H1 (cell line): Measurements from ENCODE around the gene RGR. TPM values are rescaled to one million over a fixed set of nuclear protein-coding genes. Genes with fewer than 3 reads are reported as not detected.

Experiments
- E2F6 ChIP-seq: IDR thresholded peaks from 2 replicates; pipeline ENCODE4 v1.6.1; 2012; ENCODE audit warnings: inconsistent platforms
- FOSL1 ChIP-seq: IDR thresholded peaks from 2 replicates; pipeline ENCODE4 v1.6.1; 2011; ENCODE audit warnings: mild to moderate bottlenecking, low read depth, low read length, moderate library complexity; ENCODE audit not compliant: insufficient read depth
- RFX5 ChIP-seq: IDR thresholded peaks from 2 replicates; pipeline ENCODE4 v1.6.1; 2011; ENCODE audit warnings: low read depth, low read length, improper control_type of control experiment, borderline replicate concordance
- YY1 ChIP-seq: IDR thresholded peaks from 2 replicates; pipeline ENCODE4 v1.6.1; 2011; ENCODE audit warnings: low read depth, mild to moderate bottlenecking, low read length
- polyA plus RNA-seq, 7 experiments: library from polyadenylated mRNA; depleted of rRNA in 3 of 7; stranded (reverse) in 5 of 7; unstranded in 2 of 7; fragments of >200 nt in 5 of 7; fragments of 200-250 nt in 2 of 7; gene quantifications; 1 replicate in 5 of 7; 2 replicates in 1 of 7; 4 replicates in 1 of 7; pipeline versions ENCODE4 v1.2.1 to v1.2.3, GENCODE V29; 2011 to 2013; ENCODE audit warnings: missing spikeins in 2 of 7, mixed read lengths in 2 of 7
- total RNA-seq: library from RNA; stranded (reverse); fragmentation: NEBNext Ultra II Directional; extraction: Animal tissue kit (Norgen Biotek cat#: 25700); gene quantifications from 2 replicates; pipeline ENCODE4 v1.2.1, GENCODE V29; 2021

RGR gene
- total and polyA plus RNA-seq, 2 of the 8 experiments (the other 6 are each of a cell fraction or from before 2014, with no cell fraction given): not detected

DNA sequence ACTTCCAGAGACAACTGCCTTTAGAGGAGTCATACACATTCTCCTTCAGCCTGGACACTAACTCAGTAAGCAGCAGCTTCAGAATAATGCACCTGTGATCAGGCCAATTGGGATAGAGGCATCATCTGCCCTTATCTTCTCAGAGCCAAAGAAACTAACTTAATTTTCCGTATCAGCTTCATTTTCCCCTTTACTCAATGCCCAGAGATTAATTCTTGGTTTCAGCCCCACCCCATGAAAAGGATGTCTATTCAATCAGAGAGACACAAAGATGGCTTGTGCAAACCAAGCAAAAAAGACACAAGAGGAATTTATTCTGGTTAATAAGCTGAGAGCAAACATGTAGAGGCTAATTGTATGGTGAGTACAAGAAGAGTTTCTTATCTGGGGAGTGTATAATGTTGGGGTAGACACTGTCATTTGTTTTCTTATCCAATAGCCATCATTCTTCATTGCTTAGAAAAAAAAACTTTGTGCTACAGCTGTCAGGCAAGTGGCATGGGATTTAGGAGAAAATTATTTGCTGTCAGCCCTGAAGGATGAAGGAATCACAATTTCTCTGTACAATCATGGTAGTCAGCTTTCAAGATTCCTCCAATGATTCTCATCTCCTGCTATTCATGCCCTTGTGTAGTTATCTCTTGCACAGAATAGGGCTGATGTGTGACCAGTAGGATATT lies 44.8 kb downstream of the RGR start (continued):
- TF ChIP-seq E2F6 (no peak), RFX5 (no peak), FOSL1 (no peak), YY1 (no peak)
